Effector memory CD8-positive, alpha-beta T cell (primary cell): ENCODE results near the gene INHBA.

Experiments used
- ATAC-seq: fragments of 150-1000 bp; cut with Tn5 transposase; replicated peaks from 2 replicates; pipeline ENCODE4 v1.10.0; 2021; ENCODE audit warnings: mild to moderate bottlenecking, moderate library complexity
- DNase-seq, 3 experiments: peaks; one replicate each; pipeline ENCODE4 v3.0.0; 2021
- H3K27ac Mint-ChIP-seq, 2 donors: one replicate each; pipeline ENCODE4 v1.8.0; 2022; ENCODE audit warnings: mild to moderate bottlenecking in 2 of 2, mixed read lengths in 2 of 2, moderate library complexity in 2 of 2
- H3K27me3 Mint-ChIP-seq, 2 donors: one replicate each; pipeline ENCODE4 v1.8.0; 2022; ENCODE audit warnings: mixed read lengths in 2 of 2
- H3K36me3 Mint-ChIP-seq: one replicate; pipeline ENCODE4 v1.8.0; 2022; ENCODE audit warnings: mild to moderate bottlenecking, moderate library complexity, mixed read lengths; ENCODE audit not compliant: insufficient read depth
- H3K4me1 Mint-ChIP-seq, 2 donors: one replicate each; pipeline ENCODE4 v1.8.0; 2022; ENCODE audit warnings: low read depth in 2 of 2, mixed read lengths in 2 of 2
- H3K4me3 Mint-ChIP-seq, 2 donors: one replicate each; pipeline ENCODE4 v1.8.0; 2022; ENCODE audit warnings: mild to moderate bottlenecking in 2 of 2, mixed read lengths in 2 of 2, moderate library complexity in 2 of 2
- H3K9me3 Mint-ChIP-seq, 2 donors: one replicate each; pipeline ENCODE4 v1.8.0; 2022; ENCODE audit warnings: mixed read lengths in 2 of 2
- total RNA-seq, 9 experiments: gene quantifications; one replicate each; lab custom pipeline; 2026; lab: John Stamatoyannopoulos, UW

Gene INHBA
- total RNA-seq, result 0 to 0.32 (median 0.06) reads per million in 9 experiments

DNA sequence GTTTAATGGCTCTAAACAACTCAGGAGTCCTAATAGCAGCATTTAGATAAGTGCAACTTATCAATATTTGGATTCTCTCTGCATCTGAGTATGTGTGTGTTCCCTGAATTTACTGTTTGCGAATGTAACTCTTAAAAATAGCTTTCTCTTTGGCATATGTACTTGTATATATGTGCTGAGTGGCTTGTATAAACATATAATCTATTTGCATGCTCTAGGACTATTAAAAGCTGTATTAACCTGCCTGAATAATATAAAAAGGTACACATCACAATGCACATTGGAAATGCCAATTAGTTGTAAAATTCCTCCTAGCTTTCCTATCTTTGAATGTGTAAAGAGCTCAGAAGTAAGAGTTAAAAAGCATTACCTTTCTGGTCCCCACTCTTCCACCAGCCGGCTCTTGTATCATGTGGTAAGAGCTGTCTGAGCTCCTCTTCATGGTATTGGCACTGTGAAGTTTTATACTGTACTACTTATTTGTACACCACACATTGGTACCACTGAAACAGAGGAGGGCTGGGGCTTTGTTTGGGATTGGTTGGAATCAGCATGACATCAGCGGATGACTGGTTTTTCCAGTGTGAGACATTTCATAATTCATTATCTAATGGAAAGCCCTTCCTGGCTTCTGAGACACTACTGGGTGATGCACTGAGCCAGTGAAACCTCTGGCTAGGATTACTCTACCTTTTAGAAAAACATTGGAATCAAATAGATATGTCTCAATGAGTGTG lies at the start of gene INHBA:
Gene INHBA, minus strand, starts transcription at position 456 of the 737 bp plus-strand sequence. CDS start 2,716 bp downstream, outside the sequence.
- Mint-ChIP-seq H3K36me3 (no peaks in the 10 kb centered on the region), H3K4me3 (peak within 1 kb of the TSS in 1 of 2 donors; percentile 11), H3K4me1 (peaks cover 17 to 21% of the 10 kb centered on the region in 2 donors), H3K27ac (peak within 1 kb of the TSS in 1 of 2 donors; percentile 9), H3K9me3 (no peaks in the 10 kb centered on the region), H3K27me3 (peaks cover 47 to 49% of the 10 kb centered on the region in 2 donors)
- no peak for DNase-seq
- no peak for ATAC-seq

- H3K4me3 Mint-ChIP-seq, result no peak overlapping the region
Observed at GRCh38 chr7:41752615-41753014, 49.7 kb upstream of the INHBA start.

DNA sequence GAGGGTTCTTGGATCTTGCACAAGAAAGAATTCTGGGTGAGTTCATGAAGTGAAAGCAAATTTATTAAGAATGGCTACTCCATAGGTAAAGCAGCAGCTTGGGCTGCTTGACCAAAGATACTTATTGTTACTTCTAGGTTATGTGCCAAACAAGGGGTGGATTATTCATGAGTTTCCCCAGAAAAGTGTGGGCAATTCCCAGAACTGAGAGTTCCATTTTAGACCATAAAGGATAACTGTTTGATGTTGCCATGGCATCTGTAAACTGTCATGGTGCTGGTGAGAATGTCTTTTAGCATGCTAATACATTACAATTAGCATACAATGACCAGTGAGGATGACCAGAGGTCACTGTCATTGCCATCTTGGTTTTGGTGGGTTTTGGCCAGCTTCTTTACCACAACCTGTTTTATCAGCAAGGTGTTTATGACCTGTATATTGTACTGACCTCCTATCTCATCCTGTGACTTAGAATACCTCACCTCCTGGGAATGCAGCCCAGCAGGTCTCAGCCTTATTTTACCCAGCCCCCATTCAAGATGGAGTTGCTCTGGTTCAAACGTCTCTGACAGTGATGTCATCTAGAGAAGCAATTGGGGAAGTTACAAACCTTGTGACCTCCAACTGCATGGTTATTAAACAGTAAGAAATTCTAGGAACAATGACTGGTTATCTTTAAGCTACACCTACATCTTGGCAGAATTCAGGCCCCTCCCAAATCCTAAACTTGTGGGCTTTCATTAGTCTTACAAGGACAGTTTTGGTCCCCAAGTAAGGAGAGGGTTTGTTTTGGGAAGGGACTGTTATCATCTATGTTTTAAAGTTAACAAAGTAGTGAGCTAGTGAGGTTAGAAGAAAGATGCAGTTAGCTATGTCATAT lies 48.0 kb upstream of the INHBA start:
- H3K36me3 Mint-ChIP-seq, result no peaks in the 10 kb centered on the region
- H3K27ac Mint-ChIP-seq, result no peak overlapping the region
- ATAC-seq (no peak), DNase-seq (no peak)
- H3K9me3 Mint-ChIP-seq, result peaks cover 5 to 8% of the 10 kb centered on the region in 2 donors
- H3K4me1 Mint-ChIP-seq, result no peaks in the 10 kb centered on the region
- no peaks in the 10 kb centered on the region for H3K27me3 Mint-ChIP-seq
- no peak overlapping the region for H3K4me3 Mint-ChIP-seq

More at GRCh38 chr7:41752615-41753014, 49.7 kb upstream of the INHBA start:
- Mint-ChIP-seq H3K27me3 (no peaks in the 10 kb centered on the region), H3K27ac (no peak overlapping the region), H3K4me1 (no peaks in the 10 kb centered on the region), H3K9me3 (peaks cover 6 to 8% of the 10 kb centered on the region in 2 donors), H3K36me3 (no peaks in the 10 kb centered on the region)
- no peak for DNase-seq
- ATAC-seq, result no peak

- Mint-ChIP-seq H3K27me3 (no peaks in the 10 kb centered on the region), H3K4me1 (no peaks in the 10 kb centered on the region), H3K4me3 (no peak overlapping the region), H3K9me3 (peaks cover 11 to 13% of the 10 kb centered on the region in 2 donors), H3K36me3 (no peaks in the 10 kb centered on the region), H3K27ac (no peak overlapping the region)
- no peak for ATAC-seq
- DNase-seq, result no peak
Observed at GRCh38 chr7:41747961-41748360, 45.1 kb upstream of the INHBA start.

GRCh38 chr7:41745451-41745850 lies 42.6 kb upstream of the INHBA start:
- Mint-ChIP-seq H3K4me3 (no peak overlapping the region), H3K36me3 (no peaks in the 10 kb centered on the region), H3K27me3 (no peaks in the 10 kb centered on the region), H3K27ac (no peak overlapping the region), H3K9me3 (peaks cover 19 to 22% of the 10 kb centered on the region in 2 donors), H3K4me1 (no peaks in the 10 kb centered on the region)
- ATAC-seq (no peak), DNase-seq (no peak)

DNA sequence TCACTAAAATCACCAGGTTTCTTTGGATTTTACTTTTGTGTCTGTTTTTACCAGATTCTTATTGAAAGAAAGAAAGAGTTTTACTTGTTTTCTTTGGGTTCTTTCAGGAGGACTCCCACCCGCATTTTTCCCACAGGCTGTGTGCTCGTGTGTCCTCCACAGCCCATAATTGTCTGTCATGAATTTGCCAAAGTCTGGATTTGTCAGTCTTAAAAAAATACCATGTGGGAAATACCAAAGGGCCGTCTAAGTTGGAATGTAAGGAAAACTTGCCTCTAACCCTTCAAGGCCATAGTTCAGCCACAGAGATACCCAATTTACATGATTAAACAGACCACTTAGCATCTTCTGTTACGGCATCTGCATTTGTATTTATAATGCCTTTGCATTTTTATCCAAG lies 41.3 kb upstream of the INHBA start:
- Mint-ChIP-seq H3K9me3 (peaks cover 19 to 22% of the 10 kb centered on the region in 2 donors), H3K27ac (no peak overlapping the region), H3K4me1 (no peaks in the 10 kb centered on the region), H3K27me3 (no peaks in the 10 kb centered on the region), H3K4me3 (no peak overlapping the region), H3K36me3 (no peaks in the 10 kb centered on the region)
- ATAC-seq (no peak), DNase-seq (no peak)

GRCh38 chr7:41742401-41743020 lies 39.6 kb upstream of the INHBA start:
- DNase-seq, result no peak
- no peak overlapping the region for H3K27ac Mint-ChIP-seq
- H3K36me3 Mint-ChIP-seq, result no peaks in the 10 kb centered on the region
- H3K4me1 Mint-ChIP-seq, result no peaks in the 10 kb centered on the region
- no peak for ATAC-seq
- no peak overlapping the region for H3K4me3 Mint-ChIP-seq
- no peaks in the 10 kb centered on the region for H3K27me3 Mint-ChIP-seq
- H3K9me3 Mint-ChIP-seq, result peaks cover 17 to 22% of the 10 kb centered on the region in 2 donors

DNA sequence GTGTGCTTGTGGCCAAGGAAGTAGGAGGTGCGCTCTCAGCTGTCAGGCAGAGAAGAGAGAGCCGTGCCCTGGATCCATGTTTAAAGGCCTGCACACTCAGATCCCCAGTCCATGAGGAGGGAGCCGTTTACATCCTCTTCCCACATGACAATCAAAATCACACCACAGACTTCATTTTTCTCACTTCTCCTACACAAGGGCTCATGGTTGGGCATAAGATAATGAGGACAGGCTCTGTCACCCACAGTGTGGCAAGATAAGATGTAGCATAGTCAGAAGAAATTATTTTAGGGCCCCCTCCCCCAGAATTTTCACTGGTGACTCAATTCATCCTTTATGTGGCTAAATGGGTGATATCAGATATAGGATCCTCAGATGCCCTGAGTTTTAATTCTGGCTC lies 35.9 kb upstream of the INHBA start:
- Mint-ChIP-seq H3K9me3 (peaks cover 13 to 18% of the 10 kb centered on the region in 2 donors), H3K4me1 (no peaks in the 10 kb centered on the region)
- ATAC-seq, result no peak

DNA sequence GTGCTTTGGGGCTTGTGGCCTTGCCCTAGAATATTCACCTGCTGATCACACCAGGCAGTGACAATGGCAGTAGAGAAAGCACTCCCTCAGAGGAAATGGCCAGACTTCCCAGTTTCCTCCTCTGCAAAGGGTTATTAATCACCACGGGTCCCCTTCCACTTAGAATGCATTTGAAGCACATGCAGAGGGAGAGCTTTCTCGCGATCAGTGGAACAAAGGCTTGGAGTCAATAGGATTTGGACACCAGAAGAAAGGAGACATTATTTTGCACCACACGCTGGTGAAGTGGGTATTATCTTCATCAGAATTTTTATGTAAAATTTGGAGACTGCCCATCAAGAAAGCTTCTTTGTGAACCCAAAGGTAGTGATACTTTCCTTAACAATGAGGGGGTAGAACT lies 35.4 kb upstream of the INHBA start:
- no peak for DNase-seq
- Mint-ChIP-seq H3K4me1 (no peaks in the 10 kb centered on the region), H3K4me3 (no peak overlapping the region), H3K27ac (no peak overlapping the region), H3K36me3 (no peaks in the 10 kb centered on the region), H3K9me3 (peaks cover 9 to 14% of the 10 kb centered on the region in 2 donors), H3K27me3 (peaks cover 9 to 11% of the 10 kb centered on the region in 2 donors)
- ATAC-seq, result no peak

More for the DNA sequence above, 35.9 kb upstream of the INHBA start:
- peaks cover 9 to 11% of the 10 kb centered on the region in 2 donors for H3K27me3 Mint-ChIP-seq
- DNase-seq, result no peak
- H3K4me3 Mint-ChIP-seq, result no peak overlapping the region
- no peaks in the 10 kb centered on the region for H3K36me3 Mint-ChIP-seq
- no peak overlapping the region for H3K27ac Mint-ChIP-seq

- no peak overlapping the region for H3K27ac Mint-ChIP-seq
Observed at GRCh38 chr7:41735206-41735605, 32.3 kb upstream of the INHBA start.

DNA sequence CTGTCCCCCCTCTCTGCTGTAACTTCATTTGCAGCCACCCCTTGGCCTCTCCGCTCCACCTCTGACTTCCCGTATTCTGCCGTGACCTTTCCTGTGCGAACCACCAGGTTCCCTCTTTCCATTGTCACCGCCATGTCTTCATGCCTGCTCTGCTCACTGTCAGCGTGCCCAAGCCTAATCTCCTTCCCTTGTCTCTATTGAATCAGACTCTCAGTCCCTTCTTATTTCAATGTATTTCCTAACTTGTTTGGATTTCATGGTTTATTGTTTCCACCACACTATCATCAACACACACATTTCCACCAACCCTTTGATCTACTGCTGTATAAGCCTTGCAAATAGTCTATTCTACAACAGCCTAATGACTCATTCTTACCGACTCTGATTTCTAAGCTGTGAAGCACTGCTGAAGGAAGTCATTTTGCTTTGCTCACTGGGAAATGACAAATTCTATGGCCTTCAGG lies 30.0 kb upstream of the INHBA start:
- DNase-seq (no peak), ATAC-seq (no peak)
- Mint-ChIP-seq H3K9me3 (peaks cover 0 to 3% of the 10 kb centered on the region in 2 donors), H3K27ac (no peak overlapping the region), H3K27me3 (peaks cover 9 to 11% of the 10 kb centered on the region in 2 donors), H3K4me3 (no peak overlapping the region), H3K36me3 (no peaks in the 10 kb centered on the region), H3K4me1 (peaks cover 2 to 3% of the 10 kb centered on the region in 2 donors)

More at GRCh38 chr7:41735206-41735605, 32.3 kb upstream of the INHBA start:
- H3K4me1 Mint-ChIP-seq, result peaks cover 2 to 3% of the 10 kb centered on the region in 2 donors
- peaks cover 9 to 11% of the 10 kb centered on the region in 2 donors for H3K27me3 Mint-ChIP-seq
- H3K4me3 Mint-ChIP-seq, result no peak overlapping the region
- DNase-seq (no peak), ATAC-seq (no peak)
- peaks cover 0 to 3% of the 10 kb centered on the region in 2 donors for H3K9me3 Mint-ChIP-seq
- H3K36me3 Mint-ChIP-seq, result no peaks in the 10 kb centered on the region

DNA sequence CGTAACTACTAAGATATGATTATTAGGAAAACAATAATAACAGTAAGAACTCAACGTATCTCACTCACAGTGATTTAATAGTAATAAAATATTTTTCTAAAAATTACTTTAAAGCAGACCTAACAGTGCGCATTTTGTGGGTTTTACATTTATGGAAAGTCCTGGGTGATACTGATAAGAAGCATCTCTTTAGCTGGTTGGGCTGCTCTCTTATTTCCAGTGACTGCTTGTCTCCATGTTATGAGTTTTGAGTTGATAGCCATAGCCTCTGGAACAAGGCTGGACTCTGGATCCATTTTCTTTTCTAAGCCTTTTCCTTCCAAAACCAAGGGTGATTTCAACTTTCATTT lies 29.5 kb upstream of the INHBA start:
- DNase-seq, result no peak
- peaks cover 9 to 11% of the 10 kb centered on the region in 2 donors for H3K27me3 Mint-ChIP-seq
- H3K27ac Mint-ChIP-seq, result no peak overlapping the region

More for the DNA sequence above, 29.5 kb upstream of the INHBA start:
- peaks cover 0 to 3% of the 10 kb centered on the region in 2 donors for H3K9me3 Mint-ChIP-seq
- H3K4me1 Mint-ChIP-seq, result peaks cover 2 to 3% of the 10 kb centered on the region in 2 donors
- H3K4me3 Mint-ChIP-seq, result no peak overlapping the region
- no peak for ATAC-seq
- no peaks in the 10 kb centered on the region for H3K36me3 Mint-ChIP-seq
